ENCODE measurements around the gene KDM4B.

DNA sequence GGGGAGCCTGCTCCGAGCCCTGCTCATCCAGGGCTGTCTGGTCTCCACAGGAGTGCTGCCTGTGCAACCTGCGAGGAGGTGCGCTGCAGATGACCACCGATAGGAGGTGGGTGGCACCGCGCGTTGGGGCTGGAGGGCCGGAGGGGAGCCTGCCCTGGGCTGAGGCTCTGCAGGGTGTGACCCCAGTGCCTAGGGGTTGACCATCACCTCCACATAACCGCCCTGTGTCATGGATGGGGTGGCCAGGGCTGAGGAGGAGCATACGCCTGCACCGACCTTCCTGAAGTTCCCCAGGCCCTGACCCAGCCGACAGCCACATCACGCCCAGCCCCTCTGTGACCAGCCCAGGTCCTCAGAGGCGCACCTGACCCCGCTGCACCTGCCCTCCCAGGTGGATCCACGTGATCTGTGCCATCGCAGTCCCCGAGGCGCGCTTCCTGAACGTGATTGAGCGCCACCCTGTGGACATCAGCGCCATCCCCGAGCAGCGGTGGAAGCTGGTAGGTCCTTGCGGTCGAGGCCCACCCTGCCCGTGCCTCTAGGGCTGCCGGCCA lies 168.7 kb downstream of the KDM4B start:
- TF ChIP-seq TAF1 (IDR thresholded peaks at IDR 0.05; ENCODE audit: borderline replicate concordance, low read depth, low read length) (no peak), SMC3 (IDR thresholded peaks at IDR 0.05; ENCODE audit: low read depth, low read length) (peak; percentile 27)
- TF ChIP-seq, protein P1, sequence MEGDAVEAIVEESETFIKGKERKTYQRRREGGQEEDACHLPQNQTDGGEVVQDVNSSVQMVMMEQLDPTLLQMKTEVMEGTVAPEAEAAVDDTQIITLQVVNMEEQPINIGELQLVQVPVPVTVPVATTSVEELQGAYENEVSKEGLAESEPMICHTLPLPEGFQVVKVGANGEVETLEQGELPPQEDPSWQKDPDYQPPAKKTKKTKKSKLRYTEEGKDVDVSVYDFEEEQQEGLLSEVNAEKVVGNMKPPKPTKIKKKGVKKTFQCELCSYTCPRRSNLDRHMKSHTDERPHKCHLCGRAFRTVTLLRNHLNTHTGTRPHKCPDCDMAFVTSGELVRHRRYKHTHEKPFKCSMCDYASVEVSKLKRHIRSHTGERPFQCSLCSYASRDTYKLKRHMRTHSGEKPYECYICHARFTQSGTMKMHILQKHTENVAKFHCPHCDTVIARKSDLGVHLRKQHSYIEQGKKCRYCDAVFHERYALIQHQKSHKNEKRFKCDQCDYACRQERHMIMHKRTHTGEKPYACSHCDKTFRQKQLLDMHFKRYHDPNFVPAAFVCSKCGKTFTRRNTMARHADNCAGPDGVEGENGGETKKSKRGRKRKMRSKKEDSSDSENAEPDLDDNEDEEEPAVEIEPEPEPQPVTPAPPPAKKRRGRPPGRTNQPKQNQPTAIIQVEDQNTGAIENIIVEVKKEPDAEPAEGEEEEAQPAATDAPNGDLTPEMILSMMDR (IDR thresholded peaks at IDR 0.05) = peak; percentile 38
